Thyroid gland (tissue), 4 donors: ENCODE measurements around the gene MICALL1. TPM values are rescaled to one million over a fixed set of nuclear protein-coding genes. Genes with fewer than 3 reads are reported as not detected.
A peak's percentile ranks its signal among the peaks of the same experiment; 100 is the strongest.

Source experiments
- DNase-seq, 2 donors: peaks; one replicate each; pipeline ENCODE4 v3.0.0-alpha.2; 2019
- H3K27ac ChIP-seq, 3 donors: fragments of 200-600 bp; sonication (generic); 1 replicate in 2 of 3; 2 replicates in 1 of 3; pipeline ENCODE4 v1.5.1; 2016 to 2019; ENCODE audit warnings: mild to moderate bottlenecking in 1 of 3, moderate library complexity in 1 of 3
- H3K27me3 ChIP-seq: fragments of 200-600 bp; sonication (generic); one replicate; pipeline ENCODE4 v1.5.1; 2019
- H3K36me3 ChIP-seq, 2 donors: fragments of 200-600 bp; sonication (generic); one replicate each; pipeline ENCODE4 v1.5.1; 2016 to 2019
- H3K4me1 ChIP-seq, 2 donors: fragments of 200-600 bp; sonication (generic); one replicate each; pipeline ENCODE4 v1.5.1; 2017 to 2019
- H3K4me3 ChIP-seq, 3 donors: fragments of 200-600 bp; sonication (generic); replicated peaks in 1 of 3; 1 replicate in 2 of 3; 2 replicates in 1 of 3; pipeline ENCODE4 v1.5.1; 2016; ENCODE audit warnings: mild to moderate bottlenecking in 1 of 3
- H3K9me3 ChIP-seq: fragments of 200-600 bp; sonication (generic); one replicate; pipeline ENCODE4 v1.5.1; 2017
- CTCF ChIP-seq, 6 experiments: fragments of 200-600 bp in 3 of 6; fragments of 450-650 bp in 3 of 6; sonication (generic) in 3 of 6; IDR thresholded peaks; one replicate each; pipeline ENCODE4 v1.5.1; 2016 to 2019; ENCODE audit warnings: antibody characterized with exemption in 6 of 6, mild to moderate bottlenecking in 2 of 6, inconsistent platforms in 1 of 6, moderate library complexity in 1 of 6
- POLR2A ChIP-seq, 2 donors: fragments of 450-650 bp; IDR thresholded peaks; one replicate each; pipeline ENCODE4 v1.6.1; 2017; ENCODE audit warnings: antibody characterized with exemption in 2 of 2, mild to moderate bottlenecking in 2 of 2, moderate library complexity in 1 of 2
- WGBS, 2 donors: methylation state at CpG; one replicate each; pipeline ENCODE4 v1.1.5; 2017; 5-methylcytosine and 5-hydroxymethylcytosine counted together
- intact Hi-C: fragments of 100-400 bp; cut with DNase I; formaldehyde crosslinking; loops from one replicate; pipeline ENCODE4 v1.15.1; 2023
- total RNA-seq, 4 donors: library from RNA; depleted of rRNA; stranded (reverse); fragments of >200 nt; gene quantifications; one replicate each; pipeline ENCODE4 v1.2.3, GENCODE V29; 2016

The MICALL1 gene
- total RNA-seq, 4 donors from 2014 or later: 22.2 to 48.3 (median 30.8) TPM

DNA sequence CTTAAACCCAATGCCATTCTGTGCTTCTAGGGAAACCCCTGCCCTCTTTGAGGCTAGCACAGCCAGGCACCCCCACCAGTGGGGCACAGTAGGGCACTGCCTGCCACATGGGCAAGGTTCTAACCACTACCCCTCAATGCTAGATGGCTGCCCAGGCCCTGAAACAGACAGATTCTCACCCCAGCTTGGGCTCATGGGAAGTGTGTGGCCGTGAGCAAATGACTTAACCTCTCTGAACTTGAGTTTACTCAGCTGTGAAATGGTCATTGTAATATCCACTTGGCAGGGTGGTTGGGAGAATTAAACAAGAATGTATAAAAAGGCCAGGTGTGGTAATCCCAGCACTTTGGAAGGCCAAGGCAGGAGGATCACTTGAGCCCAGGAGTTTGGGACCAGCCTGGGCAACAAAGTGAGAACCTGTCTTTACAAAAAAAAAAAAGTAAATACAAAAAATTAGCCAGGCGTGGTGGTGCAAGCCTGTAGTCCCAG is 24.9 kb downstream of the MICALL1 start:
- no peaks in the 10 kb centered on the region for H3K9me3 ChIP-seq
- intact Hi-C loops: loop anchor here (10.0 kb wide), 1 partner anchor 116 kb away; no protein-coding TSS in a partner anchor
- peak overlapping the region in 1 of 3 donors; percentile 28 for H3K27ac ChIP-seq
- H3K27me3 ChIP-seq: no peaks in the 10 kb centered on the region
- no peak overlapping the region for H3K4me3 ChIP-seq
- H3K4me1 ChIP-seq: peaks cover 17 to 37% of the 10 kb centered on the region in 2 donors
- TF ChIP-seq CTCF (IDR thresholded peaks at IDR 0.05): no peak
- TF ChIP-seq POLR2A (IDR thresholded peaks at IDR 0.05): no peak
- no peak for DNase-seq
- H3K36me3 ChIP-seq: peaks cover 18 to 27% of the 10 kb centered on the region in 2 donors
- WGBS, 2 donors: 76 to 87% methylated on average over 2 of the region's 2 CpGs

DNA sequence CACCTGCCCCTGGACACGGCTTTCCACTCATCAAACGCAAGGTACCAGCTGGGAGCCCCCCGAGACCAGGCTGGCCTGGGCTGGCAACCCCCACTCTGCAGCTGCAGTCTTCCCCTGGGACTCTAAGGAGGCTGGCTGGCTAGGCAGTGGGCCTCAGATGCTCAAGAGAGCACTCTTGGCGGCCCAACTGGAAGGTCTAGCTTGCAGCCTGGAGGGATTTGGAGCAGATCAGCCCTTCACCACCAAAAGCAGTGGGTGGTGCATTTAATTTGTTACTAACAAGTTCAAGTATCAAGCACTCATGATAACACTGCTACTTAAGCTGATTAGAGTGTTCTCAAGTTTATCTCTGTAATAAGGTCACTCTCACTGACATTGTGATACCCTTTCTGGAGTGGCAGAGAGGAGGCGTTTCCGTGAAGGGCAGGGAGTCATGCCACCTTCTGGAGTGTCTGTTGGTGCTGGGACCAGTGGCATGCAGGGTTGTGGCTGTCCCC is 25.8 kb downstream of the MICALL1 start:
- Histone ChIP-seq H3K4me1 (peaks cover 17 to 37% of the 10 kb centered on the region in 2 donors), H3K9me3 (no peaks in the 10 kb centered on the region), H3K4me3 (no peak overlapping the region), H3K27me3 (no peaks in the 10 kb centered on the region), H3K27ac (no peak overlapping the region), H3K36me3 (peaks cover 15 to 21% of the 10 kb centered on the region in 2 donors)
- WGBS, 2 donors: 86 to 92% methylated on average over 6 of the region's 6 CpGs
- no peak for DNase-seq
- TF ChIP-seq POLR2A (IDR thresholded peaks at IDR 0.05): no peak
- no peak for TF ChIP-seq CTCF (IDR thresholded peaks at IDR 0.05)
- intact Hi-C loops: loop anchor here (10.0 kb wide), 1 partner anchor 117 kb away; no protein-coding TSS in a partner anchor

DNA sequence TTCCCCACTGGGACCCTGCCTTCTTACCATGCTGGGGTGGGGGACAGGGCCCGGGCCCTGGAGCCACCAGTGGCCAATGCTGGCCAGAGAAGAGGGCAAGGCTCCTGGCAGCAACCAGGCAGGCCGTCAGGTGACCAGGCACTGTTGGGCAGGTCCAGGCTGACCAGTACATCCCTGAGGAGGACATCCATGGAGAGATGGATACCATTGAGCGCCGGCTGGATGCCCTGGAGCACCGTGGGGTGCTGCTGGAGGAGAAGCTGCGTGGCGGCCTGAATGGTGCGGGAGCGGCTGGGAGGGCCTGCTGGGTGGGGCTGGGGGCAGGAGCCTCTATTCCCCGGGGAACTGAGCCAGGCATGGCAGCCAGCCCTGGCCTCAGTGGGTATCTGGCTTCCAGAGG is 26.3 kb downstream of the MICALL1 start:
- DNase-seq: peak in 1 of 2 donors; percentile 10
- H3K36me3 ChIP-seq: peaks cover 18 to 19% of the 10 kb centered on the region in 2 donors
- no peaks in the 10 kb centered on the region for H3K9me3 ChIP-seq
- peaks cover 17 to 37% of the 10 kb centered on the region in 2 donors for H3K4me1 ChIP-seq
- H3K27ac ChIP-seq: peak overlapping the region in 2 of 3 donors; percentile 10 to 42
- no peaks in the 10 kb centered on the region for H3K27me3 ChIP-seq
- no peak overlapping the region for H3K4me3 ChIP-seq
- WGBS, 2 donors: 92 to 100% methylated on average over 7 to 9 of the region's 10 CpGs
- intact Hi-C loops: loop anchor here (10.0 kb wide), 1 partner anchor 118 kb away; no protein-coding TSS in a partner anchor
- TF ChIP-seq CTCF (IDR thresholded peaks at IDR 0.05) (no peak), POLR2A (IDR thresholded peaks at IDR 0.05) (no peak)

- Histone ChIP-seq H3K9me3 (no peaks in the 10 kb centered on the region), H3K27ac (peak overlapping the region; percentile 10 to 65 (median 56)), H3K4me1 (peaks cover 17 to 37% of the 10 kb centered on the region in 2 donors), H3K27me3 (no peaks in the 10 kb centered on the region), H3K4me3 (no peak overlapping the region), H3K36me3 (peaks cover 18 to 20% of the 10 kb centered on the region in 2 donors)
- 64 to 71% methylated on average over 12 to 21 of the region's 21 CpGs for WGBS, 2 donors
- DNase-seq: peak; percentile 97
- no peak for TF ChIP-seq POLR2A (IDR thresholded peaks at IDR 0.05)
- no peak for TF ChIP-seq CTCF (IDR thresholded peaks at IDR 0.05)
- intact Hi-C loops: loop anchor here (10.0 kb wide), 1 partner anchor 118 kb away; no protein-coding TSS in a partner anchor
These were observed 26.9 kb downstream of the MICALL1 start for GRCh38 chr22:37932821-37933578.
